GM21786 (cell line): ENCODE data around the gene ZFP62.
A peak's percentile ranks its signal among the peaks of the same experiment; 100 is the strongest.
"Not testable (repeated sequence)": the region's sequence is repeated elsewhere in the genome, so short reads cannot be mapped to it uniquely, and the experiment has no call there.

ENCODE experiments used
- ATAC-seq: cut with Tn5 transposase; IDR thresholded peaks from one replicate; pipeline ENCODE4 v1.9.1; 2021; ENCODE audit not compliant: unreplicated experiment

ZFP62 gene

GRCh38 chr5:180831139-180832093 lies 29.7 kb downstream of the ZFP62 start:
- peak; percentile 74 for ATAC-seq

GRCh38 chr5:180830253-180831138 lies 30.6 kb downstream of the ZFP62 start:
- peak; percentile 29 for ATAC-seq

GRCh38 chr5:180829726-180830125 lies 31.4 kb downstream of the ZFP62 start:
- no peak for ATAC-seq

DNA sequence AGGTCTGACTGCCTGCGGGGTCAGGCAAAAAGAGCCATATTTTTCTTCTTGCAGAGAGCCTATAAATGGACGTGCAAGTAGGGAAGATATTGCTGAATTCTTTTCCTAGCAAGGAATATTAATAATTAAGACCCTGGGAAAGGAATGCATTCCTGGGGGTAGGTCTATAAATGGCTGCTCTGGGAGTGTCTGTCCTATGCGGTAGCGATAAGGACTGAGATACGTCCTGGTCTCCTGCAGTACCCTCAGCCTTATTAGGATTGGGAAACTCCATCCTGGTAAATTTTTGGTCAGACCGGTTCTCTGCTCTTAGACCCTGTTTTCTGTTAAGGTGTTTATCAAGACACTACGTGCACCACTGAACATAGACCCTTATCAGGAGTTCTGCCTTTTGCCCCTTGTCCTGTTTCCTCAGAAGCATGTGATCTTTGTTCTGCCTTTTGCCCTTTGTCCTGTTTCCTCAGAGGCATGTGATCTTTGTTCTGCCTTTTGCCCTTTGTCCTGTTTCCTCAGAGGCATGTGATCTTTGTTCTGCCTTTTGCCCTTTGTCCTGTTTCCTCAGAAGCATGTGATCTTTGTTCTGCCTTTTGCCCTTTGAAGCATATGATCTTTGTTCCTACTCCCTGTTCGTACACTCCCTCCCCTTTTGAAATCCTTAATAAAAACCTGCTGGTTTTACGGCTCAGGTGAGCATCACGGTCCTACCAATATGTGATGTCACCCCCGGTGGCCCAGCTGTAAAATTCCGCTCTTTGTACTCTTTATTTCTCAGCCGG lies 32.1 kb downstream of the ZFP62 start:
- ATAC-seq: not testable (repeated sequence)

DNA sequence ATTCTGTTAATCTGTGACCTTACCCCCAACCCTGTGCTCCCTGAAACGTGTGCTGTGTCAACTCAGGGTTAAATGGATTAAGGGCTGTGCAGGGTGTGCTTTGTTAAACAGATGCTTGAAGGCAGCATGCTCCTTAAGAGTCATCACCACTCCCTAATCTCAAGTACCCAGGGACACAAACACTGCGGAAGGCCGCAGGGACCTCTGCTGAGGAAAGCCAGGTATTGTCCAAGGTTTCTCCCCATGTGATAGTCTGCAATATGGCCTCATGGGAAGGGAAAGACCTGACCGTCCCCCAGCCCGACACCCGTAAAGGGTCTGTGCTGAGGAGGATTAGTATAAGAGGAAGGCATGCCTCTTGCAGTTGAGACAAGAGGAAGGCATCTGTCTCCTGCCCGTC lies 33.7 kb downstream of the ZFP62 start:
- ATAC-seq: not testable (repeated sequence)

DNA sequence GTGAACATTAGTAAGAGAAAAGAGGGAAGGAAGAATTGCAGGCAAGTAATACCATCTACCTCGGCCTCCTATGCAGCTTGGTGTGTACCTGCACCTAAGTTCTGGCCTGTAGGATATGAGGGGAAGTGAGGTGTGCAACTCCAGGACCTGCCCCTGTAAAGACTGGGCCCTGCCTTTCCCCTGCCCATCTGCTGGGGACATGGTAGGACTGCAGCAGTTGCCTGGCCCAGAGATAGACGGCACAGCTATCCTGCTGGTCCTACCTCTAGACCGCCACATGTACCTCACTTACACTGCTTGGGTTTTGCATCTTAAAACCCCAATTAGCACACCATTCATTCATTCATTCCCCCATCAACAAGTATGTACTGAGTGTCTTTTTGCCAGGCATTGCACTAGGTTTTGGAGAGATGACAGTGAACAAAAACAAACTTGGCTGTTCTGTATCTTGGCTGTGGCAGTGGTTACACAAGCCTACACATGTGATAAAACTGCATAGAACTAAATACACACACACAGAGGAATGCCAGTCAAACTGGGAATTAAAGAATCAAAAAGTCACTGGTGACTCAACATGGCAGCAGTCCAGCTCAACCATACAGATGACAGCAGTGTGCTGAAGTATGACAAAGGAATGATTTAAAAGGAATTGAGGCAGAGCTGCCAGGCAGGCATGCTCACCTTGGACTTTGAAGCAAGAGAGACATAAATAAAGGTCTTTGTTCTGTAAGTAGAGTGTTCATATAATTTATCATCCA lies 35.1 kb downstream of the ZFP62 start:
- ATAC-seq: no peak

DNA sequence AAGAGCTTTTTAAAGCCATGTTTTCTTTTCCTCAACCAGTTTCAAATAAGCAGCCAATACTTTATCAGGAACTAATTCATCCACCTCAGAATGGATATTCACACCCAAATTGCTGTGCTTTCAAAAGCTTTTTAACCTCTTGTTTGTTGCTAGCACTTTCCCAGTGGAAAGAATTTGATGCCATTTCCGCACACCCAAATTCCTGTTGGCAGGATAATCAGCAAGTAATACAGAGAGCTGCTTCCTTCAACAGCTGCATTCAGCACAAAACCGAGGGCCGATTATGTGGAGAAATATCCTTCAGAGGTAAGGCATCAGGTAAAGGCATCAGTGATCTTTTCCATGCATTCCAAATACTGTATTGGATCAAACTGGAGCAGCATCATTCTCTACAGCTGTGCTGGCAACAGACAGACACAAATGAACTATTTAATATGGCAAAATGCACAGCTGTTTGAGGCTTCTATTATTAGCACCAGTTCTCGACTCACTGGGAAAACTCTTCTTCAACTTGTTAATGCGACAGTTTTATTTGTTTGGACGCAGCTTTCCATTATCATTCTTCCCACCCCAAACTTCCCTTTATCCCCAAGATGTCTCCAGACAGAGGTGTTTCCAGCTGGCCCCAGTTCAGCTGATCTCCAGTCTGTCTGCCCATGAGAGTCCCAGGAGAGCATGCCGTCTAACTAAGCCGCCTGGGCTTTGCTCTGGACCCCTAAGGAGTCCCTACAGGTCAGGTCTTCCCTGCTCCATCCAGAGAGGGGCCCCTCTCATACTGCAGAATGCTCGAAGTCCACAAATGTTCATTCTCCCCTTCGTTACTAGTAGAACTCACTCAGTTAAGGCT lies 36.2 kb downstream of the ZFP62 start:
- ATAC-seq: no peak

DNA sequence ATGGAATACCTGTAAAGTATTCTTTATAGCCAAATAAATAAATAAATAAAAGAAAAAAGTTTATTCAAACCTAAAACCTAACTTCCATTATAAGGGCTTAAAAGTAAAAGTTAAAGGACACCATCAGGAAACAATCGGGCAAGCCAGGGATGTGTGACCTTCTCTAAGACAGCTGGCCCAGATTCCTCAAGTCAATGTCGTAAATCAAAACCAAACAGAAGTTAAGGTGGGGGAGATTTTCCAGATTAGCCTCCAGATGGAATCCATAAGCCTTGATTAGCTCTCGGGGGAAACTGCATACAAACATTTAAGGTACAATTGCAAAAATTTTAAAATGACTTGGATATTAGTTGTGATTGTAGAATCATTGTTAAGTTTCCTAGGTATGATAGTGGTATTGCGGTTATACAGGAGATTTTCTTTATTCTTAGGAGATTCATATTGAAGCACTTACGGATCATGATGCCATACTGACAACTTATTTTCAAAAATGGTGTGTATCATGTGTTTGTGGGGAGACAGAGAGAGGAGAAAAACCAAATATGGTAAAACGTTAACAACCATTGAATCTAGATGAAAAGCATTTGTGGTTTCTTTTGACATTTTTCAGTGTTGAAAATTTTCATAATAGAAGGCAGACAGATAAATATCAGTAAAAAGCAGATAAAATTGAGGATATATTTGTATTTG lies 37.0 kb downstream of the ZFP62 start:
- ATAC-seq: no peak

- no peak for ATAC-seq
These were observed 37.7 kb downstream of the ZFP62 start for GRCh38 chr5:180823346-180823745.

DNA sequence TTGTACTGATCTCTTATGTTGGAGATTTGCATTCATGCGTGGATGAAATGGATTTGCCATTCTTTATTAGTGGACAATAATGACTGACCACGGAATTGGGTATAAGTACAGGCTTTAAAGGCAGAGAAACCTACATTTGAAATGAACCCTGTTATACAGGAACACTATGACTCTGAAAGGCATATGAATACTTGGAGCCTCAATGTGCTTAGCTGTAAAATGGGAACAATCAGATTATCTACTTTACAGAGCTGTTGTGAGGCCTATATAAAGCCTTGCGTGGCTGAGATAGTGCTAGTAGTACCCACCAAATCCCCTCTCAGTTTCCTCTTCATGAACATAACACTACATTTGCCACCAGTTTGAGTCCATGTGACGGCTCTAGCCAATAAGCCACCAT lies 39.5 kb downstream of the ZFP62 start:
- no peak for ATAC-seq

GRCh38 chr5:180820788-180821321 lies 40.2 kb downstream of the ZFP62 start:
- peak; percentile 72 for ATAC-seq

GRCh38 chr5:180818677-180819341 lies 42.3 kb downstream of the ZFP62 start:
- ATAC-seq: no peak

GRCh38 chr5:180817893-180818674 lies 43.0 kb downstream of the ZFP62 start:
- no peak for ATAC-seq

- ATAC-seq: no peak
These were observed 44.2 kb downstream of the ZFP62 start for GRCh38 chr5:180816608-180817534.

DNA sequence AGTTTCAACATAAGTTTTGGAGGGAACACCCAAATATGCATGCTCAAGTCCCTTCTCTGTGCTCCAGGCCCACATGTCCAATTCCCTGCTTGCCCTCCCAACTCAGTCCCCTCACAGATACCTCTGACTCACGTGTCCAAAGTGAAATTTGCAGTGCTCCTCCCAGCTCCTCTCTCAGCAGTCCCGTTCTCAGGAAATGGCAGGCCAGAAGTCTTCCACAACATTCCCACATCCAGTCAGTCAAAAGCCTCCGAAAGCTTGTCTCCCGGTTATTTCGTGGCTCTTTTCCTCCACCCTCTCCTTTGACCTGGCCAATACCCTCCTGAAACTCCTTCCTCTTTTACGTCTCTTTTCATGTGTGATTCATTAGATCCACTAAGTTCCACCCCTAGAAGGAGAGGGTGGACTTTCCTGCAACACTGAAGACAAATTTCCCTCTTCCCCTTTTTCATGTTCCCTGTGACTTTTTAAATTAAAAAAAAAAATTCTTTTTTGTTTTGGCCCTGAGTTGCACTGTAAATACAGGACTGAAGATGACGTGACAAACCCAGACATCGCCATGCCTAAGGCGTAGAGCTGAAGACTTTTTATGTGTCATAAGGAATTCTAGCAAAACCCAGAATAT lies 45.7 kb downstream of the ZFP62 start:
- ATAC-seq: no peak

DNA sequence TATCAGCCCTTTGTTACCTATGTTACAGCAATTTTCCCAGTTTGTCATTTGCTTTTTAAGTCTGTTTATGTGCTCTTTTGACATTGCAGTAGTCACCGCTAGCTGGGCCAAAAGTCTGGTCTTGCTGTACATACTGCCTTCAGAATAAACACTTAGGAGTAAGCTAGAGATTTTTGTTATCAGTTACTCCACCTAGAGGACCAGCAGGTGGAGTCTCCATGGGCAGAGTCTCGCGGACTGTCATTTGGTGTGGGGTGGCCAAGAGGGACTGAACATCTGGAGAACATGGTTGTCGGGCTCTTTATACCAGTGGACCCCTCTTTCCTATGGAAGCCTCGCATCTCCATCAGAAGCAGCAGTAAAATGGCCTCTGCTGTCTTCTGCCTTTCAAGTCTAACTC lies 47.7 kb downstream of the ZFP62 start:
- ATAC-seq: no peak
